GM23248 (cell line): ENCODE measurements around the gene SLC6A18.

Experiments
- EZH2 ChIP-seq: fragments of 200-600 bp; sonication (generic); IDR thresholded peaks from 2 replicates; pipeline ENCODE4 v1.6.1; 2018; ENCODE audit warnings: antibody characterized with exemption, mild to moderate bottlenecking; ENCODE audit not compliant: insufficient read depth, poor library complexity, severe bottlenecking
- EZH2phosphoT487 ChIP-seq: fragments of 200-600 bp; sonication (generic); IDR thresholded peaks from 2 replicates; pipeline ENCODE4 v1.6.1; 2018; ENCODE audit warnings: antibody characterized with exemption, moderate library complexity, mild to moderate bottlenecking, low read depth; ENCODE audit not compliant: insufficient read depth

DNA sequence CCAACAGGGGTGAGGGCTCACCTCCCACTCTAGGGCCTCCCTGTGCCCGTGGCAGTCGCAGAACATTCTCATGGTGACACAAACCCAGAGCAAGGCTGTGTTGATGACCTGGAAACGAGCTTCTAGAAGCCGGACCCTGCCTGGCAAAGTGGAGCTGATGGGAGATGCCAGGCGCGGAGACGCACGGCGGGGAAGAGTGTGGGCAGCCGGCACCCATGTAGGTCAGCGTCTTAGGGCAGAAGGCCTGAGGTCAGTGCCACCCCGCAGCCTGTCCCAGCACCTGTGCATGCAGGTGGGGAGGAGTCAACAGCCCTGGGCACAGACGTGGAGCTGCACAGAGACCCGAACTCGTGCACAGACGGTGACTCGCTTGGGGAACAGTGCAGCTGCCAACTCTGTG lies 5.4 kb downstream of the SLC6A18 start:
- no peak for TF ChIP-seq EZH2
- no peak for TF ChIP-seq EZH2phosphoT487
